Common myeloid progenitor, CD34-positive (primary cell): ENCODE measurements around the gene CAPN11.

ENCODE experiments used
- CTCF ChIA-PET: fragments of 350-600 bp; sonication (Branson Sonifier 250); formaldehyde crosslinking; loops from one replicate; lab custom pipeline; 2021; ENCODE audit warnings: antibody characterized with exemption; lab: Charles Lee
- POLR2A ChIA-PET: fragments of 350-600 bp; sonication (Branson Sonifier 250); formaldehyde crosslinking; loops from one replicate; lab custom pipeline; 2021; ENCODE audit warnings: antibody characterized with exemption; lab: Charles Lee
- DNase-seq, 3 donors: peaks; one replicate each; pipeline versions ENCODE4 v3.0.0 to v3.0.0-alpha.2; 2013
- H3K27ac ChIP-seq, 2 experiments: 1 replicate in 1 of 2; 2 replicates in 1 of 2; pipeline ENCODE4 v1.7.0; 2013; ENCODE audit warnings: inconsistent platforms in 2 of 2, low read length in 2 of 2, mild to moderate bottlenecking in 2 of 2, low read depth in 1 of 2, moderate library complexity in 1 of 2; ENCODE audit not compliant: severe bottlenecking in 2 of 2, insufficient read depth in 1 of 2, poor library complexity in 1 of 2
- H3K27me3 ChIP-seq, 5 experiments: replicated peaks in 2 of 5; 1 replicate in 3 of 5; 2 replicates in 2 of 5; pipeline versions ENCODE4 v1.6.1 to v1.7.0; 2013; ENCODE audit warnings: low read length in 4 of 5, mild to moderate bottlenecking in 2 of 5, moderate library complexity in 2 of 5, inconsistent platforms in 1 of 5; ENCODE audit not compliant: insufficient read depth in 5 of 5, control insufficient read depth in 4 of 5
- H3K36me3 ChIP-seq, 4 experiments: 1 replicate in 2 of 4; 2 replicates in 2 of 4; pipeline versions ENCODE4 v1.6.1 to v1.7.0; 2013; ENCODE audit warnings: low read length in 3 of 4, control low read depth in 1 of 4, mild to moderate bottlenecking in 1 of 4; ENCODE audit not compliant: control insufficient read depth in 4 of 4, insufficient read depth in 4 of 4
- H3K4me1 ChIP-seq, 4 experiments: 1 replicate in 3 of 4; 2 replicates in 1 of 4; pipeline versions ENCODE4 v1.6.1 to v1.7.1; 2013; ENCODE audit warnings: low read length in 3 of 4, mild to moderate bottlenecking in 3 of 4, control low read depth in 1 of 4, inconsistent platforms in 1 of 4, moderate library complexity in 1 of 4; ENCODE audit not compliant: control insufficient read depth in 4 of 4, insufficient read depth in 4 of 4; ENCODE audit errors: control extremely low read depth in 1 of 4
- H3K4me3 ChIP-seq, 7 experiments: 1 replicate in 4 of 7; 2 replicates in 3 of 7; pipeline versions ENCODE4 v1.5.1 to v1.7.0; 2013; ENCODE audit warnings: mild to moderate bottlenecking in 7 of 7, low read length in 6 of 7, moderate library complexity in 6 of 7, inconsistent platforms in 2 of 7, low read depth in 2 of 7, control low read depth in 1 of 7; ENCODE audit not compliant: insufficient read depth in 4 of 7, control insufficient read depth in 1 of 7; ENCODE audit errors: extremely low read depth in 1 of 7
- H3K9me3 ChIP-seq, 5 experiments: 1 replicate in 4 of 5; 2 replicates in 1 of 5; pipeline versions ENCODE4 v1.6.1 to v1.7.1; 2013; ENCODE audit warnings: low read length in 4 of 5, mild to moderate bottlenecking in 2 of 5, inconsistent platforms in 1 of 5, low read depth in 1 of 5, moderate library complexity in 1 of 5; ENCODE audit not compliant: control insufficient read depth in 4 of 5, insufficient read depth in 2 of 5; ENCODE audit errors: control extremely low read depth in 1 of 5
- WGBS: methylation state at CpG from one replicate; pipeline ENCODE4 v1.1.5; 2013; ENCODE audit not compliant: insufficient coverage; 5-methylcytosine and 5-hydroxymethylcytosine counted together

The CAPN11 gene

DNA sequence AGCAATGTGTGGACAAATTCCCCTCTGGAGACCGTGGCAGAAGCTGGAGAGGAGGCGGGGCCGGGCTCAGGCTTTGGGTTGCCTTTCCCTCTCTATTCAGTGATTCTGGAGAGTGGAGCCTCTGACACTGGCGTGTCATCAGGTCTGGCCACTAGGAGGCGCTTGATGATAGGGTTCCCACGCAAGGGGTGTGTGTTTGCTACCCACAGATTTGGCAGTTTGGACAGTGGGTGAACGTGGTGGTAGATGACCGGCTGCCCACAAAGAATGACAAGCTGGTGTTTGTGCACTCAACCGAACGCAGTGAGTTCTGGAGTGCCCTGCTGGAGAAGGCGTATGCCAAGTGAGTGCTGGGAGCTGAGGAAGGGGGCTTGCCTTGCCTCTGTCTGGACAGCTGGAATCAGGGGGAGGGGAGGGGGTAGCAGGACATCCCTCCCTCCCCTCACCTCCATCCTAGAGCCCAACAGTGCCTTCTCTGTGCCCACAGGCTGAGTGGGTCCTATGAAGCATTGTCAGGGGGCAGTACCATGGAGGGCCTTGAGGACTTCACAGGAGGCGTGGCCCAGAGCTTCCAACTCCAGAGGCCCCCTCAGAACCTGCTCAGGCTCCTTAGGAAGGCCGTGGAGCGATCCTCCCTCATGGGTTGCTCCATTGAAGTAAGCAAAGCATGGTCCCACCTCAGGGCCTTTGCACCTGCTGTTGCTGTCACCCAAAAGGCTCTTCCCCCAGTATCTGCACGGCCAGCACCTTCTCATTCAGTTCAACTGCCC, 14.3 kb downstream of the CAPN11 start:
- CTCF ChIA-PET = interaction anchor here (0.5 to 4.9 kb wide), 23 partner anchors 9 to 123 kb away, joined by 3 to 65 read pairs (median 4); partner anchors contain the start of genes HSP90AB1 and SLC29A1
- WGBS = 14% methylated on average over 9 of the region's 15 CpGs
- H3K4me3 ChIP-seq = no peak overlapping the region
- peaks cover 0 to 25% (median 23%) of the 10 kb centered on the region in 4 experiments for H3K4me1 ChIP-seq
- H3K27me3 ChIP-seq = no peaks in the 10 kb centered on the region
- peak; percentile 74 to 86 (median 83) for DNase-seq
- POLR2A ChIA-PET = no interaction called here
- H3K27ac ChIP-seq = no peak overlapping the region
- H3K9me3 ChIP-seq = no peaks in the 10 kb centered on the region
- H3K36me3 ChIP-seq = no peaks in the 10 kb centered on the region

DNA sequence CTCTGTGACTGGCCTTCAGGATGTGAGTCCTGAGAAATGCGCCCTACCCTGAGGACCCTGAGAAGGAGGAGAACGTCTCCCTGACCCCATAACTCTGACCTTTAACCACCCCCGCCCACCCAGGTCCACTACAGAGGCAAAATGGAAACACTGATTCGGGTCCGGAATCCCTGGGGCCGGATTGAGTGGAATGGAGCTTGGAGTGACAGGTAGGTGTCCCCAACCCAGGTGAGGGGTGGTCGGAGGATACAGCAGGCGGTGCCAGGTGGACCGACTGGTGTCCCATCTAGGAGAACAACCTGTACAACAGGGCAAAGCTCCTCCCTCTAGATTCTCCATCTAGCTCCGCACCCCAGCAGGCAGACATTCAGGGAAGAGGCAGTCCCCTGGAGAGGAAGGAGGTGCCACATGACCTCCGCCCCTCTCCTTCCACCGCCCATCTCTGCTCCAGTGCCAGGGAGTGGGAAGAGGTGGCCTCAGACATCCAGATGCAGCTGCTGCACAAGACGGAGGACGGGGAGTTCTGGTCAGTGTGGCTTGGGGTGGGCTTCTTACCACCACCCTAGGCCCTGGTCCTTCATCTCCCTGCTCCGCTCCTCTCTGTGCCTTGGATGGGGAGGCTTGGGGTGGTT, 17.6 kb downstream of the CAPN11 start:
- H3K36me3 ChIP-seq = no peaks in the 10 kb centered on the region
- H3K4me3 ChIP-seq = peak overlapping the region in 4 of 7 experiments; percentile 23 to 65 (median 46)
- peaks cover 0 to 25% (median 23%) of the 10 kb centered on the region in 4 experiments for H3K4me1 ChIP-seq
- no peaks in the 10 kb centered on the region for H3K27me3 ChIP-seq
- ChIA-PET CTCF (interaction anchor here (0.6 to 4.2 kb wide), 21 partner anchors 13 to 137 kb away, joined by 3 to 44 read pairs (median 4); partner anchors contain the start of genes AARS2, CAPN11, MYMX and SLC29A1), POLR2A (interaction anchor here (0.9 to 1.4 kb wide), 4 partner anchors 10 to 81 kb away, joined by 3 to 6 read pairs (median 4); partner anchors contain the start of gene HSP90AB1)
- H3K27ac ChIP-seq = no peak overlapping the region
- no peak for DNase-seq
- no peaks in the 10 kb centered on the region for H3K9me3 ChIP-seq
- 87% methylated on average over 7 of the region's 15 CpGs for WGBS

DNA sequence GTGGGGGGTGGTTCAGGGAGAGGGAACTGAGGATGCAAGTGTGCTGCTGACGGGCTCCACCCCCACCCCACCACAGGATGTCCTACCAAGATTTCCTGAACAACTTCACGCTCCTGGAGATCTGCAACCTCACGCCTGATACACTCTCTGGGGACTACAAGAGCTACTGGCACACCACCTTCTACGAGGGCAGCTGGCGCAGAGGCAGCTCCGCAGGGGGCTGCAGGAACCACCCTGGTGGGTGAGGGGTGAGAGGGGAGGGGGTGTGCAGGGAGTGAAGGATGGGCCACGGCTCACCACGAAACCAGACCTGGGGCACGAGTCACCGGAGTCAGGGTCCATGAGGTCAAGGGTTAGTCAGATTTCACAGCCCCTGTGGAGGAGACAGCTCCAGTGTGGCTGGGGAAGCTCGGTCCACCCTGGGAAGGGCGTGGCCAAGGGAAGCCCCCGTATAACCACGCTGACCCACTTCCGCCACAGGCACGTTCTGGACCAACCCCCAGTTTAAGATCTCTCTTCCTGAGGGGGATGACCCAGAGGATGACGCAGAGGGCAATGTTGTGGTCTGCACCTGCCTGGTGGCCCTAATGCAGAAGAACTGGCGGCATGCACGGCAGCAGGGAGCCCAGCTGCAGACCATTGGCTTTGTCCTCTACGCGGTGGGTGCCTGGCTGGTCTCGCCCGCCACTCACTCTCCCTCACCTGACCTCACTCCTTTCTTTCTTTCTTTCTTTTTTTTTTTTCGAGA, 18.3 kb downstream of the CAPN11 start:
- peak; percentile 81 to 96 (median 96) for DNase-seq
- Histone ChIP-seq H3K4me3 (peak overlapping the region in 4 of 7 experiments; percentile 23 to 65 (median 46)), H3K27ac (peak overlapping the region in 1 of 2 experiments; percentile 55), H3K4me1 (peaks cover 0 to 25% (median 23%) of the 10 kb centered on the region in 4 experiments), H3K9me3 (no peaks in the 10 kb centered on the region), H3K27me3 (no peaks in the 10 kb centered on the region), H3K36me3 (no peaks in the 10 kb centered on the region)
- 21% methylated on average over 16 of the region's 24 CpGs for WGBS
- ChIA-PET CTCF (interaction anchor here (0.6 to 4.2 kb wide), 23 partner anchors 13 to 136 kb away, joined by 3 to 44 read pairs (median 4); partner anchors contain the start of genes AARS2, CAPN11, HSP90AB1 and MYMX), POLR2A (interaction anchor here (0.9 to 1.4 kb wide), 5 partner anchors 9 to 80 kb away, joined by 3 to 6 read pairs (median 4); partner anchors contain the start of gene HSP90AB1)

DNA sequence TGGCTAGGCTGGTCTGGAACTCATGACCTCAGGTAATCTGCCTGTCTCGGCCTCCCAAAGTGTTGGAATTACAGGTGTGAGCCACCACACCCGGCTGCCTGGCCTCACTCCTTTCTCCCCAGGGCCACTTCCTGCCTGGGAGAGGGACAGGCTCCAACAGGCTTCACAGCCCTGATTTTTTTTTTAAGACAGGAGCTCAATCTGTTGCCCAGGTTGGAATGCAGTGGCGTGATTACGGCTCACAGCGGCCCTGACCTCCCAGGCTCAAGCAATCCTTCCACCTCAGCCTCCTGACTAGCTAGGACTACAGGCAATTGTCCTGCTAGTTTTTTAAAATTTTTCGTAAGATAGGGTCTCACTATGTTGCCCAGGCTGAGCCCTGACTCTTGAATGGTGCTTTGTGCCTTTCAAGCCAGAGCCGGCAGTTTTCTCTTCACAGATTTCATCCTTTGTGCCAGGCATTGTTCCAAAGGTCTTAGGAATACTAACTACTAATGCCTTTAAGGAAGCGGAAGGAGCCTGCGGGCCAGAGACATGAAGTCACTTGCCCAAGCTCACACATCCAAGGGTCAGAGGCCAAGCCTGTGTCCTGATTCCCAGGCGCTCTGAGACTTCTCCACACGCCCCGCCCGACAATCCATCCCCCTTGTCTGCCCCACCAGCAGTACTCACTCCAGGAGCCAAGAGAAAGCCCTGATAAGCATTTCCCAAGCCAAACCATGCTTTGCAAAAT, 19.2 kb downstream of the CAPN11 start:
- WGBS = 94% methylated on average over 10 of the region's 13 CpGs
- no peaks in the 10 kb centered on the region for H3K36me3 ChIP-seq
- H3K4me3 ChIP-seq = no peak overlapping the region
- peaks cover 0 to 22% (median 21%) of the 10 kb centered on the region in 4 experiments for H3K4me1 ChIP-seq
- H3K9me3 ChIP-seq = no peaks in the 10 kb centered on the region
- ChIA-PET CTCF (interaction anchor here (0.9 to 4.2 kb wide), 13 partner anchors 12 to 128 kb away, joined by 3 to 44 read pairs (median 4); partner anchors contain the start of gene HSP90AB1), POLR2A (interaction anchor here (0.9 to 1.4 kb wide), 3 partner anchors 8 to 79 kb away, joined by 3 to 4 read pairs (median 3); no protein-coding TSS in a partner anchor)
- H3K27me3 ChIP-seq = no peaks in the 10 kb centered on the region
- H3K27ac ChIP-seq = no peak overlapping the region
- DNase-seq = no peak

DNA sequence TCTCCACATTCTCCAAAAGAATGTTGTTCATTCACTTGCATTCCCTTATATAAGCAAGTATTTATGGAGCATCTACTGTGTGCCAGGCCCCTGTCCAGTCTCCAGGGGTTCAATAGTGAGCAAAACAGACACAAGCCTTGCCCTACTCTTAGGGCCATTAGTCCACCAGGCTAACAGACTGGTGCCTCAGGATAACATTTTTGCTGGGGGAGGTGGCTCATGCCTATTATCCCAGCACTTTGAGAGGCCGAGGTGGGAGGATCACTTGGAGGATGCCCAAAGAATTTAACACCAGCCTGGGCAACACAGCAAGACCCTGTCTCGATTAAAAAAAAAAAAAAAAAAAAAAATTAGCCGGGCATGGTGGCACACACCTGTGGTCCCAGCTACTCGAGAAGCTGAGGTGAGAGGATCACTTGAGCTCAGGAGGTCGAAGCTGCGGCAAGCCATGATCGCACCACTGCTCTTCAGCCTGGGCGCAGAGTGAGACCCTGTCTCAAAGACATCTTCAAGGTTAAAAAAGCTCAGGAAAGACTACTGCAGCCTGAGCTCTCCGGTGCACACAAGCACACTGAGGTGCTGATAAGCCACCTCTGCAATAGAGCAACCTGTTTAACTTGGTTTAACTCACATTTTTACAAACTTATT, 19.9 kb downstream of the CAPN11 start:
- Histone ChIP-seq H3K27ac (no peak overlapping the region), H3K36me3 (no peaks in the 10 kb centered on the region), H3K27me3 (no peaks in the 10 kb centered on the region), H3K9me3 (no peaks in the 10 kb centered on the region), H3K4me1 (peaks cover 0 to 20% (median 18%) of the 10 kb centered on the region in 4 experiments), H3K4me3 (no peak overlapping the region)
- no peak for DNase-seq
- 98% methylated on average over 7 of the region's 9 CpGs for WGBS
- POLR2A ChIA-PET = no interaction called here
- CTCF ChIA-PET = interaction anchor here (0.6 to 4.2 kb wide), 9 partner anchors 19 to 127 kb away, joined by 3 to 44 read pairs (median 3); no protein-coding TSS in a partner anchor
